Measurements from ENCODE around the gene EHMT1. TPM values are rescaled to one million over a fixed set of nuclear protein-coding genes. Genes with fewer than 3 reads are reported as not detected.

EHMT1 gene
- polyA plus RNA-seq, 1 of the 3 experiments (the other 2 are of a cell fraction) = 39.5 TPM

DNA sequence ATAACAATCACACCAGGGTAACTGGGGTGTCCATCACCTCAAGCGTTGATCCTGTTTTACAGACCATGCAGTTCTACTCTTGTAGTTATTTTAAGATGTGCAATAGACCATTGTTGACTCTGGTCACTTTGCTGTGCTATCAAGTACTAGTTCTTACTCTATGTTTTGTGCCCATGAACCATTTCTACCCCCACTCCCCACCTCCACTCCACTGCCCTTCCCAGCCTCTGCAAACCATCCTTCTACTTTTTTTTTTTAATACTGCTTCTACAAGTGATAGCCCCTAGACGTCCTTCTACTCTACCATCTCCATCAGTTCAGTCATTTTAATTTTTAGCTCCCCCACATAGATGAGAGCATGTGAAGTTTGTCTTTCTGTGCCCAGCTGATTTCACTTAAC is 38.8 kb downstream of the EHMT1 start:
- ChIA-PET CTCF (no interaction called here), POLR2A (no interaction called here)
- Histone ChIP-seq H3K4me3 (ENCODE audit: low read depth in 2 of 2, low read length in 1 of 2) (no peak overlapping the region), H3F3A (replicated peaks; ENCODE audit: insufficient read depth) (peaks cover 3% of the 10 kb centered on the region), H3K4me1 (ENCODE audit: control insufficient read depth in 1 of 2, insufficient read depth in 2 of 2, low read depth in 1 of 2, low read length in 1 of 2) (no peaks in the 10 kb centered on the region; a peak in 1 of 4 replicates), H3K9me2 (no peaks in the 10 kb centered on the region), H4K20me1 (ENCODE audit: insufficient read depth) (peaks cover 59% of the 10 kb centered on the region), H3K9ac (no peak overlapping the region), H2AFZ (ENCODE audit: low read depth) (no peak overlapping the region), H3K4me2 (no peak overlapping the region), H3K27me3 (ENCODE audit: insufficient read depth) (no peaks in the 10 kb centered on the region), H3K9me3 (no peaks in the 10 kb centered on the region), H3K79me2 (ENCODE audit: insufficient read depth) (peaks cover 96% of the 10 kb centered on the region), H3K36me3 (replicated peaks in 1 of 2; ENCODE audit: control insufficient read depth in 1 of 2, insufficient read depth in 2 of 2, low read length in 1 of 2) (no peaks in the 10 kb centered on the region), H3K27ac (ENCODE audit: low read depth in 2 of 2, low read length in 1 of 2) (no peak overlapping the region)
- TF ChIP-seq RAD21 (IDR thresholded peaks at IDR 0.05; ENCODE audit: low read length) (no peak), FOSL2 (IDR thresholded peaks at IDR 0.05; ENCODE audit: borderline replicate concordance, low read depth) (no peak), YY1 (IDR thresholded peaks at IDR 0.05; ENCODE audit: low read depth) (no peak), EZH2phosphoT487 (IDR thresholded peaks at IDR 0.05; ENCODE audit: borderline replicate concordance, low read depth) (no peak), TEAD4 (IDR thresholded peaks at IDR 0.05; ENCODE audit: borderline replicate concordance, insufficient read depth) (no peak), FOXJ3 (CRISPR knock-in tag; IDR thresholded peaks at IDR 0.05) (no peak), NFIC (IDR thresholded peaks at IDR 0.05; ENCODE audit: borderline replicate concordance) (no peak), TCF12 (IDR thresholded peaks at IDR 0.05) (no peak), ELF1 (IDR thresholded peaks at IDR 0.05) (no peak), POLR2AphosphoS5 (IDR thresholded peaks at IDR 0.05; ENCODE audit: low read depth, low read length) (no peak), CHD2 (IDR thresholded peaks at IDR 0.05; ENCODE audit: low read length, partially characterized antibody) (no peak), GATA2 (CRISPR knock-in tag; IDR thresholded peaks at IDR 0.05) (no peak), RCOR1 (IDR thresholded peaks at IDR 0.05; ENCODE audit: low read length) (no peak)
- TF ChIP-seq, protein P1, sequence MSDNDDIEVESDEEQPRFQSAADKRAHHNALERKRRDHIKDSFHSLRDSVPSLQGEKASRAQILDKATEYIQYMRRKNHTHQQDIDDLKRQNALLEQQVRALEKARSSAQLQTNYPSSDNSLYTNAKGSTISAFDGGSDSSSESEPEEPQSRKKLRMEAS (IDR thresholded peaks at IDR 0.05; ENCODE audit: low read depth) = no peak
- TF ChIP-seq, protein P2, sequence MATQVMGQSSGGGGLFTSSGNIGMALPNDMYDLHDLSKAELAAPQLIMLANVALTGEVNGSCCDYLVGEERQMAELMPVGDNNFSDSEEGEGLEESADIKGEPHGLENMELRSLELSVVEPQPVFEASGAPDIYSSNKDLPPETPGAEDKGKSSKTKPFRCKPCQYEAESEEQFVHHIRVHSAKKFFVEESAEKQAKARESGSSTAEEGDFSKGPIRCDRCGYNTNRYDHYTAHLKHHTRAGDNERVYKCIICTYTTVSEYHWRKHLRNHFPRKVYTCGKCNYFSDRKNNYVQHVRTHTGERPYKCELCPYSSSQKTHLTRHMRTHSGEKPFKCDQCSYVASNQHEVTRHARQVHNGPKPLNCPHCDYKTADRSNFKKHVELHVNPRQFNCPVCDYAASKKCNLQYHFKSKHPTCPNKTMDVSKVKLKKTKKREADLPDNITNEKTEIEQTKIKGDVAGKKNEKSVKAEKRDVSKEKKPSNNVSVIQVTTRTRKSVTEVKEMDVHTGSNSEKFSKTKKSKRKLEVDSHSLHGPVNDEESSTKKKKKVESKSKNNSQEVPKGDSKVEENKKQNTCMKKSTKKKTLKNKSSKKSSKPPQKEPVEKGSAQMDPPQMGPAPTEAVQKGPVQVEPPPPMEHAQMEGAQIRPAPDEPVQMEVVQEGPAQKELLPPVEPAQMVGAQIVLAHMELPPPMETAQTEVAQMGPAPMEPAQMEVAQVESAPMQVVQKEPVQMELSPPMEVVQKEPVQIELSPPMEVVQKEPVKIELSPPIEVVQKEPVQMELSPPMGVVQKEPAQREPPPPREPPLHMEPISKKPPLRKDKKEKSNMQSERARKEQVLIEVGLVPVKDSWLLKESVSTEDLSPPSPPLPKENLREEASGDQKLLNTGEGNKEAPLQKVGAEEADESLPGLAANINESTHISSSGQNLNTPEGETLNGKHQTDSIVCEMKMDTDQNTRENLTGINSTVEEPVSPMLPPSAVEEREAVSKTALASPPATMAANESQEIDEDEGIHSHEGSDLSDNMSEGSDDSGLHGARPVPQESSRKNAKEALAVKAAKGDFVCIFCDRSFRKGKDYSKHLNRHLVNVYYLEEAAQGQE (IDR thresholded peaks at IDR 0.05; ENCODE audit: low read depth, low read length) = no peak
- TF ChIP-seq, protein P3, sequence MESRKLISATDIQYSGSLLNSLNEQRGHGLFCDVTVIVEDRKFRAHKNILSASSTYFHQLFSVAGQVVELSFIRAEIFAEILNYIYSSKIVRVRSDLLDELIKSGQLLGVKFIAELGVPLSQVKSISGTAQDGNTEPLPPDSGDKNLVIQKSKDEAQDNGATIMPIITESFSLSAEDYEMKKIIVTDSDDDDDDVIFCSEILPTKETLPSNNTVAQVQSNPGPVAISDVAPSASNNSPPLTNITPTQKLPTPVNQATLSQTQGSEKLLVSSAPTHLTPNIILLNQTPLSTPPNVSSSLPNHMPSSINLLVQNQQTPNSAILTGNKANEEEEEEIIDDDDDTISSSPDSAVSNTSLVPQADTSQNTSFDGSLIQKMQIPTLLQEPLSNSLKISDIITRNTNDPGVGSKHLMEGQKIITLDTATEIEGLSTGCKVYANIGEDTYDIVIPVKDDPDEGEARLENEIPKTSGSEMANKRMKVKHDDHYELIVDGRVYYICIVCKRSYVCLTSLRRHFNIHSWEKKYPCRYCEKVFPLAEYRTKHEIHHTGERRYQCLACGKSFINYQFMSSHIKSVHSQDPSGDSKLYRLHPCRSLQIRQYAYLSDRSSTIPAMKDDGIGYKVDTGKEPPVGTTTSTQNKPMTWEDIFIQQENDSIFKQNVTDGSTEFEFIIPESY (IDR thresholded peaks at IDR 0.05; ENCODE audit: borderline replicate concordance, low read depth) = no peak
- 97% methylated on average over 2 of the region's 2 CpGs for WGBS (ENCODE audit: low lambda C conversion rate)
- DNase-seq = no peak
